ENCODE measurements around the gene CASK.

DNA sequence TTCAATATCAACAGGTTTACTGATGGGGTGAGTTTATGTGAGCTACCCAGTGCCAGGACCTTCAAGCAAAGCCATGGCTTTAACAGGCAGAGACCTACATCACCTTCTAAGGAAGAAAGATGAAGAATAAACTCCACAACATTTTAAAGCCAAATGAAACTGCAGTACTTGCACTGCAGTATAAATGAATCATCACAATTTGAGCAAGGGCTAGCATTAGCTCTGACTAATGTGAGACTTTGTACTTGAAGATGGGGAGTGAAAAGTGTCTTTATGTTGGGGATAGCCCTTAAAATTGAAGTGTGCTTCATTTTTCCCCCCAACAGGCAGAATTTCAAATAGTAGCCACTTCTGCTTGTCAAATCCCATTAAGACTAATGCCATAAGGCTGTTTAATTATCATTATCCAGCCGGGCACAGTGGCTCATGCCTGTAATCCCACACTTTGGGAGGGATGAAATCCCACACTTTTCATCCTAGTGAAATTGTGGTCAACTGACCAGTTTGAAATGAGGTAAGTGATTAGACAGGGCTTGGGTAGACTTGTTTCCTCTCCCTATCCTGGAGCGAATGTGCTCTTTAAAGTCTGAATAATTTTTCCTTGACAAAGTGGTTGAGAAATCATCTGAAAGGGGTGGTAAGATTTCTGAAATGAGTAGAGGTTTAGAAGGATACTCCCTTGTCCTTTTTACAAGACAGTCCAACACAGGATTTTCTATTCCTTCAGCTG is 261.8 kb downstream of the CASK start:
- TF ChIP-seq POLR2AphosphoS5 (IDR thresholded peaks at IDR 0.05; ENCODE audit: borderline replicate concordance, low read depth, low read length) (no peak), EZH2 (IDR thresholded peaks at IDR 0.05) (no peak), FOXP2 (optimal IDR thresholded peaks at IDR 0.05; ENCODE audit: control extremely low read depth, extremely low read length, insufficient read depth) (no peak)
